Mesendoderm (in vitro differentiated cells): ENCODE results near the gene QKI.
"Not testable (repeated sequence)": the region's sequence is repeated elsewhere in the genome, so short reads cannot be mapped to it uniquely, and the experiment has no call there.

Source experiments
- DNase-seq: peaks from one replicate; pipeline ENCODE4 v3.0.0; 2013
- H2AK5ac ChIP-seq: 2 replicates; pipeline ENCODE4 v1.6.1; 2013; ENCODE audit warnings: low read length, inconsistent platforms
- H2BK120ac ChIP-seq: 2 replicates; pipeline ENCODE4 v1.6.1; 2013; ENCODE audit warnings: low read depth, mild to moderate bottlenecking, low read length, moderate library complexity, mixed read lengths
- H2BK15ac ChIP-seq: replicated peaks from 2 replicates; pipeline ENCODE4 v1.6.1; 2013; ENCODE audit warnings: low read depth, mild to moderate bottlenecking, moderate library complexity
- H2BK5ac ChIP-seq: 2 replicates; pipeline ENCODE4 v1.6.1; 2013; ENCODE audit warnings: low read length, inconsistent platforms
- H3K18ac ChIP-seq: 2 replicates; pipeline ENCODE4 v1.6.1; 2013; ENCODE audit warnings: mild to moderate bottlenecking, low read length, mixed read lengths
- H3K23ac ChIP-seq: one replicate; pipeline ENCODE4 v1.6.1; 2013; ENCODE audit warnings: low read length
- H3K27ac ChIP-seq: 2 replicates; pipeline ENCODE4 v1.5.1; 2013; ENCODE audit warnings: low read depth, mild to moderate bottlenecking, inconsistent platforms, low read length, moderate library complexity
- H3K27me3 ChIP-seq: 2 replicates; pipeline ENCODE4 v1.6.1; 2013; ENCODE audit warnings: low read length, control low read depth, mild to moderate bottlenecking, inconsistent platforms; ENCODE audit not compliant: insufficient read depth, poor library complexity
- H3K36me3 ChIP-seq: 2 replicates; pipeline ENCODE4 v1.6.1; 2013; ENCODE audit warnings: low read length, inconsistent platforms; ENCODE audit not compliant: control insufficient read depth, insufficient read depth
- H3K4ac ChIP-seq: one replicate; pipeline ENCODE4 v1.6.1; 2013; ENCODE audit warnings: low read depth, mild to moderate bottlenecking, low read length, moderate library complexity
- H3K4me1 ChIP-seq: 2 replicates; pipeline ENCODE4 v1.6.1; 2013; ENCODE audit warnings: low read depth, low read length, inconsistent platforms; ENCODE audit not compliant: control insufficient read depth
- H3K4me2 ChIP-seq: 2 replicates; pipeline ENCODE4 v1.6.1; 2013; ENCODE audit warnings: low read length
- H3K4me3 ChIP-seq: 2 replicates; pipeline ENCODE4 v1.5.1; 2013; ENCODE audit warnings: mild to moderate bottlenecking, low read length
- H3K56ac ChIP-seq: one replicate; pipeline ENCODE4 v1.6.1; 2013; ENCODE audit warnings: low read length
- H3K79me1 ChIP-seq: 2 replicates; pipeline ENCODE4 v1.6.1; 2013; ENCODE audit warnings: low read length, inconsistent platforms
- H3K79me2 ChIP-seq: 2 replicates; pipeline ENCODE4 v1.6.1; 2013; ENCODE audit warnings: mild to moderate bottlenecking, low read length; ENCODE audit not compliant: control insufficient read depth, insufficient read depth
- H3K9ac ChIP-seq: 2 replicates; pipeline ENCODE4 v1.6.1; 2013; ENCODE audit warnings: low read length, inconsistent platforms
- H4K5ac ChIP-seq: one replicate; pipeline ENCODE4 v1.6.1; 2013; ENCODE audit warnings: low read length
- H4K8ac ChIP-seq: one replicate; pipeline ENCODE4 v1.6.1; 2013; ENCODE audit warnings: low read depth, mild to moderate bottlenecking, control low read depth, low read length, moderate library complexity
- WGBS: extraction: QIAGEN DNeasy Blood & Tissue Kit; methylation state at CpG from one replicate; pipeline ENCODE4 v1.1.7; 2013; ENCODE audit warnings: low lambda C conversion rate, missing lambda C conversion rate; ENCODE audit not compliant: insufficient coverage; ENCODE audit errors: extremely low coverage; 5-methylcytosine and 5-hydroxymethylcytosine counted together

The QKI gene

DNA sequence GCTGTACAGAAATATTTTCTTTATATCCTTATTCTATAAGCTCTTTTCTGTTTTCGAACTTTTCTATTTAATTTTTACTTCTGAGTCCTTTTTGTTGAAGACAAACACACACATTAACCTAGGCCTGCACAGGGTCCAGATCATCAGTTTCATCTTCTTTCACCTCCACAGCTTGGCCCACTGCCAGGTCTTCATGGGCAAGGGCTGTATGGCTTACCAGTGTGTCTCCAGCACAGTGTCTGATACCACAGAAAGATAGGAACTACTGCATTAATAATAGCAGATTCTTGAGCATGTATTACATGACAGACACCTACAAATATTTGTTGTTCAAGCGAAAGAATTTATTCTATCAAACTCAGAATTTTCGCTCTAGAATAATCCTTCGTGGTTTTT, 24.4 kb downstream of the QKI start:
- Histone ChIP-seq H4K8ac (no peak overlapping the region), H2AK5ac (no peak overlapping the region), H3K4me1 (no peaks in the 10 kb centered on the region), H3K27me3 (no peaks in the 10 kb centered on the region), H3K79me2 (peaks cover 58% of the 10 kb centered on the region), H4K5ac (no peak overlapping the region), H3K36me3 (no peaks in the 10 kb centered on the region), H2BK15ac (no peak overlapping the region), H3K4me3 (no peak overlapping the region), H2BK120ac (no peak overlapping the region), H3K27ac (no peak overlapping the region), H3K79me1 (peaks cover 5% of the 10 kb centered on the region), H3K4me2 (no peak overlapping the region), H3K18ac (no peak overlapping the region), H3K4ac (no peak overlapping the region), H2BK5ac (no peak overlapping the region), H3K9ac (no peak overlapping the region), H3K23ac (no peak overlapping the region), H3K56ac (no peak overlapping the region)
- DNase-seq: no peak
- WGBS: no CpG with 5 or more reads among the region's 4 CpGs

DNA sequence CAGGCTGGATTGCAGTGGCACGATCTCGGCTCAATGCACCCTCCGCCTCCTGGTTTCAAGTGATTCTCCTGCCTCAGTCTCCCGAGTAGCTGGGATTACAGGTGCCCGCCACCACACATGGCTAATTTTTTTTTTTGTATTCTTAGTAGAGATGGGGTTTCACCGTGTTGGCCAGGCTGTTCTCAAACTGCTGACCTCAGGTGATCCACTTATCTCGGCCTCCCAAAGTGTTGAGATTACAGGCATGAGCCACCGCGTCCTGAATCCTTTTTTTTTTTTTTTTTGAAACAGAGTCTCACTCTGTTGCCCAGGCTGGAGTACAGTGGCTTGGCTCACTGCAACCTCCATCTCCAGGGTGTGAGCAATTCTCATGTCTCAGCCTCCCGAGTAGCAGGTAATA, 24.9 kb downstream of the QKI start:
- H3K23ac ChIP-seq, H3K4me1 ChIP-seq, H3K4me2 ChIP-seq, H2BK5ac ChIP-seq, H2AK5ac ChIP-seq, H3K79me1 ChIP-seq, H3K56ac ChIP-seq, H3K18ac ChIP-seq, H3K4me3 ChIP-seq, DNase-seq, H4K8ac ChIP-seq, H3K4ac ChIP-seq, H2BK15ac ChIP-seq, H2BK120ac ChIP-seq, H3K36me3 ChIP-seq, H3K27ac ChIP-seq, H3K27me3 ChIP-seq, H3K9ac ChIP-seq, H4K5ac ChIP-seq: not testable (repeated sequence)
- no CpG with 5 or more reads among the region's 10 CpGs for WGBS
- peaks cover 59% of the 10 kb centered on the region for H3K79me2 ChIP-seq

DNA sequence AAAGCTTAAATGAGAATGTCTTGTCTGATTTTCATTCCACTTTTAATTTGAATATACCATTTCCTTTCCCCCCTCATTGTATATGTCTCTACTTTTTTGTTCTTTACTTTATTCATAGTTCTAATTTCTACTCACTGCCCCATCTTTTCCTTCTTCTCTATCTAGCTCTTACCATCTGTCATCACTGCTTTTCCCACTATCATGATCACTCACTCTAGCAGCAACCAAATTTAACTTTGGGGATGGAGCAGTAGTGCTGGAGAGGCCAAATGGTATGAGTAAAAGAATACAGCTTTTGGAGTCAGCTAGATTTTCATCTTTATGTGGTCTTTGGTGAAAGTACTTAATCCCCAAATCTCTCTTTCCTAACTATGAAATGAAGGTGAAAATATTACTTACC, 25.5 kb downstream of the QKI start:
- no peak overlapping the region for H3K4me2 ChIP-seq
- H3K36me3 ChIP-seq: no peaks in the 10 kb centered on the region
- no peak overlapping the region for H2AK5ac ChIP-seq
- no peak overlapping the region for H3K4ac ChIP-seq
- no peak overlapping the region for H4K5ac ChIP-seq
- no peak overlapping the region for H3K23ac ChIP-seq
- H3K79me1 ChIP-seq: peaks cover 5% of the 10 kb centered on the region
- DNase-seq: no peak
- no peaks in the 10 kb centered on the region for H3K4me1 ChIP-seq
- H2BK15ac ChIP-seq: no peak overlapping the region
- no peak overlapping the region for H3K27ac ChIP-seq
- no peak overlapping the region for H3K56ac ChIP-seq
- no peak overlapping the region for H4K8ac ChIP-seq
- H2BK120ac ChIP-seq: no peak overlapping the region
- H3K9ac ChIP-seq: no peak overlapping the region
- H3K18ac ChIP-seq: no peak overlapping the region
- no peaks in the 10 kb centered on the region for H3K27me3 ChIP-seq
- peaks cover 60% of the 10 kb centered on the region for H3K79me2 ChIP-seq
- H3K4me3 ChIP-seq: no peak overlapping the region
- no peak overlapping the region for H2BK5ac ChIP-seq

DNA sequence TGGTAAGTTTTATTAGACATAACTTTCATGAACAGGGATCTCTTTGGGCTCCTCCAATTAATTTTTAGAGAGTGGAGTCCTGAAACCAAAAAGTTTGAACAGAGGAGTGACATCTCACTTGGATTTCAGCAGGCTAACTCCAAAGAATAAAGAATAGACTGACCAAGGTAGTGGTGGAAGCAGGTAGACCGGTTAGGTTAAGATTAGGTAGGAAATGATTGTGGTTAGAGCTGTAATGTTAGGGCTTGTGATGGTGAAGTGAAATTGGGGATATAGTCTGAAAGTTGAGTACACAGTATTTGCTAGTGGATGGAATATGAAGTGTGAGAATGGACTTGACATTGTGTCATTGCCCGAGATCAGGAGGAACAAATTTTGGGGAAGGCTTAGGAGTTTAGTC, 27.8 kb downstream of the QKI start:
- WGBS: no CpG with 5 or more reads among the region's 2 CpGs
- Histone ChIP-seq H3K4me1 (no peaks in the 10 kb centered on the region), H3K4me3 (no peak overlapping the region), H3K27me3 (no peaks in the 10 kb centered on the region), H3K4me2 (no peak overlapping the region), H3K9ac (no peak overlapping the region), H3K36me3 (no peaks in the 10 kb centered on the region), H2BK15ac (no peak overlapping the region), H3K27ac (no peak overlapping the region), H3K79me1 (peaks cover 5% of the 10 kb centered on the region), H3K23ac (no peak overlapping the region), H2BK120ac (no peak overlapping the region), H2AK5ac (no peak overlapping the region), H4K5ac (no peak overlapping the region), H3K18ac (no peak overlapping the region), H4K8ac (no peak overlapping the region), H3K79me2 (peaks cover 56% of the 10 kb centered on the region), H2BK5ac (no peak overlapping the region), H3K56ac (no peak overlapping the region), H3K4ac (no peak overlapping the region)
- DNase-seq: no peak

DNA sequence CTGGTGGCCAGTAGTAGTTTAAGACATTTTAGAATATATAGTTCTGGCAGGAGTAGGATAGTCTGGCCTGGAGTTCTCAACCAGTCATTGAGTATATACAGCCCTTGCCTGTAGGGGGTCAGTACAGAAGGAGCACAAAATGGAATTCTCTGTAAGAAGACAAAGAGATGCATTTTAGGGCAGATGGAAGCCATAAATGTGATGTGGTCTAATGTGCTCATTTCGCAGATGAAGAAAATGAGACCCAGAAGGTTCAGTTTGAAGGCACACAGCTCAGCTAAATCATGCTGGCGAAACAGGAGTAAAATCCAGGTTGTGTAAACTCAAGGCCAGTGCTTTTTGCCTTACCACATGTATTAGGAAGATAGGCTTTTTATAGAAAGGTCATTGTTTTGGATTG, 29.6 kb downstream of the QKI start:
- Histone ChIP-seq H3K27ac (no peak overlapping the region), H3K23ac (no peak overlapping the region), H4K5ac (no peak overlapping the region), H3K36me3 (no peaks in the 10 kb centered on the region), H2BK15ac (no peak overlapping the region), H3K79me1 (peaks cover 3% of the 10 kb centered on the region), H3K56ac (no peak overlapping the region), H3K4me1 (no peaks in the 10 kb centered on the region), H3K4ac (no peak overlapping the region), H3K27me3 (no peaks in the 10 kb centered on the region), H3K4me2 (no peak overlapping the region), H3K9ac (no peak overlapping the region), H4K8ac (no peak overlapping the region), H3K4me3 (no peak overlapping the region), H2BK120ac (no peak overlapping the region), H2BK5ac (no peak overlapping the region), H3K18ac (no peak overlapping the region), H2AK5ac (no peak overlapping the region), H3K79me2 (peaks cover 47% of the 10 kb centered on the region)
- DNase-seq: peak; percentile 35
- no CpG with 5 or more reads among the region's 2 CpGs for WGBS

DNA sequence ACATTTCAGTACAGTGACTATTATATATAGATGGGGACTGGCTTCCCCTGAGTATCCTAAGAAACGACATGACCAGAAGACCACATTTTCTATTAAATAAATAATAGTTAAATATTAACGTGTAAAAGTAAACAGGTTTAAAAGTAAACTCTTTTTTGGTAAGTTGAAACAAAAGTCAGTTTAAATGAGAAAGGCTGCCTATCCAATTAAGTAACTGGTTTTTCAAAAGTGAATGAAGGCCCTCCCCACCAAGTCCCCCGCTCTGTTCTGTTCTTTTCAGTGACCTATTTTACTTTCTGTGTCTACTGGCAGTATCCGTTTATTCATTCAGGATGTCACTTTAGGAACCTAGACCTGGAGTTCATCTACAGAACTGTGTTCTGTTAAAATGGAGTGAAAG, 32.0 kb downstream of the QKI start:
- Histone ChIP-seq H3K18ac (no peak overlapping the region), H2BK5ac (no peak overlapping the region), H3K23ac (no peak overlapping the region), H3K27me3 (no peaks in the 10 kb centered on the region), H3K56ac (no peak overlapping the region), H4K8ac (no peak overlapping the region), H3K79me2 (peaks cover 43% of the 10 kb centered on the region), H3K36me3 (no peaks in the 10 kb centered on the region), H2BK120ac (no peak overlapping the region), H3K9ac (no peak overlapping the region), H2BK15ac (no peak overlapping the region), H4K5ac (no peak overlapping the region), H2AK5ac (no peak overlapping the region), H3K79me1 (peaks cover 5% of the 10 kb centered on the region), H3K27ac (no peak overlapping the region), H3K4ac (no peak overlapping the region), H3K4me1 (no peaks in the 10 kb centered on the region), H3K4me2 (no peak overlapping the region), H3K4me3 (no peak overlapping the region)
- DNase-seq: no peak
- WGBS: no CpG with 5 or more reads among the region's 4 CpGs
